GM19328 (cell line): ENCODE results near the gene UGGT2.

Experiments used
- ATAC-seq: cut with Tn5 transposase; IDR thresholded peaks from one replicate; pipeline ENCODE4 v1.9.1; 2021; ENCODE audit warnings: mild to moderate bottlenecking, moderate library complexity; ENCODE audit not compliant: unreplicated experiment

The UGGT2 gene, protein sequence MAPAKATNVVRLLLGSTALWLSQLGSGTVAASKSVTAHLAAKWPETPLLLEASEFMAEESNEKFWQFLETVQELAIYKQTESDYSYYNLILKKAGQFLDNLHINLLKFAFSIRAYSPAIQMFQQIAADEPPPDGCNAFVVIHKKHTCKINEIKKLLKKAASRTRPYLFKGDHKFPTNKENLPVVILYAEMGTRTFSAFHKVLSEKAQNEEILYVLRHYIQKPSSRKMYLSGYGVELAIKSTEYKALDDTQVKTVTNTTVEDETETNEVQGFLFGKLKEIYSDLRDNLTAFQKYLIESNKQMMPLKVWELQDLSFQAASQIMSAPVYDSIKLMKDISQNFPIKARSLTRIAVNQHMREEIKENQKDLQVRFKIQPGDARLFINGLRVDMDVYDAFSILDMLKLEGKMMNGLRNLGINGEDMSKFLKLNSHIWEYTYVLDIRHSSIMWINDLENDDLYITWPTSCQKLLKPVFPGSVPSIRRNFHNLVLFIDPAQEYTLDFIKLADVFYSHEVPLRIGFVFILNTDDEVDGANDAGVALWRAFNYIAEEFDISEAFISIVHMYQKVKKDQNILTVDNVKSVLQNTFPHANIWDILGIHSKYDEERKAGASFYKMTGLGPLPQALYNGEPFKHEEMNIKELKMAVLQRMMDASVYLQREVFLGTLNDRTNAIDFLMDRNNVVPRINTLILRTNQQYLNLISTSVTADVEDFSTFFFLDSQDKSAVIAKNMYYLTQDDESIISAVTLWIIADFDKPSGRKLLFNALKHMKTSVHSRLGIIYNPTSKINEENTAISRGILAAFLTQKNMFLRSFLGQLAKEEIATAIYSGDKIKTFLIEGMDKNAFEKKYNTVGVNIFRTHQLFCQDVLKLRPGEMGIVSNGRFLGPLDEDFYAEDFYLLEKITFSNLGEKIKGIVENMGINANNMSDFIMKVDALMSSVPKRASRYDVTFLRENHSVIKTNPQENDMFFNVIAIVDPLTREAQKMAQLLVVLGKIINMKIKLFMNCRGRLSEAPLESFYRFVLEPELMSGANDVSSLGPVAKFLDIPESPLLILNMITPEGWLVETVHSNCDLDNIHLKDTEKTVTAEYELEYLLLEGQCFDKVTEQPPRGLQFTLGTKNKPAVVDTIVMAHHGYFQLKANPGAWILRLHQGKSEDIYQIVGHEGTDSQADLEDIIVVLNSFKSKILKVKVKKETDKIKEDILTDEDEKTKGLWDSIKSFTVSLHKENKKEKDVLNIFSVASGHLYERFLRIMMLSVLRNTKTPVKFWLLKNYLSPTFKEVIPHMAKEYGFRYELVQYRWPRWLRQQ (N-terminal part only)

DNA sequence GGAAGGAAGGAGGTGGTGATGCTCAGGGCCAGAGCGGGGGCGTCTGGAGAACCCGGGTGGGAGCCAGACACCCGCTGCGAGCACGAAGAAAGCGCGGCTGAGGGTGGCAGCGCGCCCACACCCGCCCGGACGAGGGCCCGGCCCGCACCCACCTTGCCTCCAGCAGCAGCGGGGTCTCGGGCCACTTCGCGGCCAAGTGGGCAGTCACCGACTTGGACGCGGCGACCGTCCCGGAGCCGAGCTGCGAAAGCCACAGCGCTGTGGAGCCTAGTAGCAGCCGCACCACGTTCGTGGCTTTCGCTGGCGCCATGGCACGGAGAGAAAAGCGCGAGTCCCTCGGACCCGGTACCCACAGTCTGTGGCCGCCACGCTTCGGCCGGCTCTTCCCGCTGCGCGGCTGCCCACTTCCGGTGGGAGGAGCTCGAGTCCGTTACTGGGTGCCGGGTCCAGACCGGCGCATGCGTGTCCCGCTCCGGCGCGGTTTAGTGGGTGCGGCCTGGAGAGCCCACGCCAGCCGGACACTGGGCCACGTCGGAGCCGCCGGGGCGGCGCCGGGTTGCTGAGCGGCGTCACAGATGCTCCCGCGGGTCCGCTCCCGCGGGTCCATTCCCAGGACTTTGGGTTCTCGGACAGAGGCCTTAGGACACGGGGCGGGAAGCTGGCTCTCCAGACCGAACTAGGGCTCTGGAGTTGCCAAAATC, at the start of gene UGGT2:
UGGT2 (minus strand) TSS at position 399 of the 701 bp plus-strand sequence; CDS start at position 310, 89 bp downstream.
- peak; percentile 96 for ATAC-seq

DNA sequence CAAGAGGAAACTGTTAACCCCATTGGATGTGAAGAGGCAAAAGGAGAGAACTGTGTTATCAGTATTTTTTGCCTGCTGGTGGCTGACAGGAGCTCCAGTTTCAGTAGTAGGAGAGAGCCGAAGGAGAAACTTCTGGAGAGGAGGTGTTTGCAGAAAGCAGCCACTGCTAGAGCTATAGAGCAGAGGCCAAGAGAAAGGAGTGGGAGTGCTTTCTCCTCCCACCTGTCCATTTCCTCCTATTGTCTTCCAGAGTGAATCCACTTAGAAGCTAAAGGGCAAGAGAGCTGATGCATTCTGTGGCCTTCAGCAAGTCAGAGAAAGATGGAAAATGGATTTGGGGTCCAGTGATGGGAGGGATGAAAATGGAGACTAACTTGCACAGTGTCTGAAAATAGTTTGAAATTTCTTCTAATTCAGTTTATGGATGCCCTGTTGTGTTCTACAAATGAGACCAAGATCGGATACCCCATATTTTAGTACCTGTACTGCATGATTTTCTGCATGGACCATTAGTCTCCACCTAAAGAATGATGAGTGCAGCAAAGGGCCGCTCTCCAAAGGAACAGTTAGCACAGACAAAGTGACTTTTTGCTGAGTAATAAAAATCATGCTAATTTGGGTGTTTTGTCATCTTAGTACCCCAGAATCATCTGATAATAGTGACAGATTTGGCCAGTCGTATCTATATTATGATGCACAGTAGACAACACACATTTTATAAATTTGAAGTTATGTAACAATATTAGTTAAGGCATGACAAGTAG, 47.4 kb upstream of the UGGT2 start:
- no peak for ATAC-seq

DNA sequence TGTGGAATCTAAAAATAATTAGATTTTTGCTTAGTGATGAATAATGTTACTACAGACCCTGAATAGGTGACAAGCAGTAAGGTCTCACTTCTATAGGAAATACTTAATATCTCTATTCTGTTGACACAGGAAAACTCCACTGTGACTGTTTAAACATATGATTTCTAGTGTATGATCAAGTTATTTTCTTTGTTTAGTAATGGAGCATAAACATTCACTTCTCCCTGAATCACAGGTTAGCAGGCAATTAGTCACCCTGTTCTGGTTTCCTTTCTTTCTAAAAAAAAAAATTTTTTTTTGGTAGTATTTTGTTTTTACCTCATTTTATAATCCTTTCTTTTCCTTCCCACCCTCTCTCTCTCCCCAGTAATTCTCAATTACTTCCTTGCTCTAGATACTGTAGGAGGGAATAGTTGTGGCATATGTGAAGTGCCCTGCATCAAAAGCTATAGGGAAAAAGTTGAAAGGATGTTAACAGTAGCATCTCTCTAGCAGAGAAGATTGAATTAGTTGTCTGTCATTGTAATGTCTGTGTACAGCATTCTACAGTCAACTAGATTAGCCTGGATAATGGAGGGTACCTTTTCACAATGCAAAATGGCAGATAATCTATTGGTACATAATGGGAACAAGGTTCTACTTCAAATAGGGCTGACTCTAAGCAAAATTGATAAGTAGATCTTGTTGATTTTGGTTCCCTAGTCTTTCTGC, 40.2 kb upstream of the UGGT2 start:
- no peak for ATAC-seq

DNA sequence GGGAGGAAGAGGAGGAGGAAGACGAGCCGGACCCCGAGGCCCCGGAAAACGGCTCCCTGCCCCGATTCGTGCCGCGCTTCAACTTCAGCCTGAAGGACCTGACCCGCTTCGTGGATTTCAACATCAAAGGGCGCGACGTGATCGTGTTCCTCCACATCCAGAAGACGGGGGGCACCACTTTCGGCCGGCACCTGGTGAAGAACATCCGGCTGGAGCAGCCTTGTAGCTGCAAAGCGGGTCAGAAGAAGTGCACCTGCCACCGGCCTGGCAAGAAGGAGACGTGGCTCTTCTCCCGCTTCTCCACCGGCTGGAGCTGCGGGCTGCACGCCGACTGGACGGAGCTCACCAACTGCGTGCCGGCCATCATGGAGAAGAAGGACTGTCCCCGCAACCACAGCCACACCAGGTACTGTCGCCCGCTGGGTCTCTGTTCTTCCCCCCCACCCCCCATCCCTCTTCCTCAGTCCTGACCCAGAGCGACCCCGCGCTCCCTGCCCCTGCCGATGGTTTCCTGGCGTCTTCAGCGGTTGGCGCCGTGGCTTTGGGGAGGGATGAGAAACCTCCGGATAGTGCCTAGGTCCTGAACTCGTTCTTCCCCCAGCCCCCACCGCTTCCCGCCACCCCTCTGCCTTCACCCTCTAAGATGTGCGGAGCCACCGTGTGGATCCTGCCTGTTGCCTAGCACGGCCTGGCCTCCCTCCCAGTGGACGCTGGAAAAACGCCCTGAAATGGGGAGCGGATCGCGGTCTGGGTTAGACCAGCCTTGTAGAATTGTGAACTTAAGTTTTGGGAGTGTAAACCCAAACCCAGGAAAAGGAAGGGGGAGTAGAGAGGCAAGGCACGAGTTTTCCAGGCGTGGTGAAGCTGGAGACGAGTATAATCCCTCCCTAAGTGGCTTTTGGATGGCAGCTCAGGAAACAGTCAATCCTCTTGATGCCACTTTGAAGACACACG, 38.2 kb upstream of the UGGT2 start:
- no peak for ATAC-seq

DNA sequence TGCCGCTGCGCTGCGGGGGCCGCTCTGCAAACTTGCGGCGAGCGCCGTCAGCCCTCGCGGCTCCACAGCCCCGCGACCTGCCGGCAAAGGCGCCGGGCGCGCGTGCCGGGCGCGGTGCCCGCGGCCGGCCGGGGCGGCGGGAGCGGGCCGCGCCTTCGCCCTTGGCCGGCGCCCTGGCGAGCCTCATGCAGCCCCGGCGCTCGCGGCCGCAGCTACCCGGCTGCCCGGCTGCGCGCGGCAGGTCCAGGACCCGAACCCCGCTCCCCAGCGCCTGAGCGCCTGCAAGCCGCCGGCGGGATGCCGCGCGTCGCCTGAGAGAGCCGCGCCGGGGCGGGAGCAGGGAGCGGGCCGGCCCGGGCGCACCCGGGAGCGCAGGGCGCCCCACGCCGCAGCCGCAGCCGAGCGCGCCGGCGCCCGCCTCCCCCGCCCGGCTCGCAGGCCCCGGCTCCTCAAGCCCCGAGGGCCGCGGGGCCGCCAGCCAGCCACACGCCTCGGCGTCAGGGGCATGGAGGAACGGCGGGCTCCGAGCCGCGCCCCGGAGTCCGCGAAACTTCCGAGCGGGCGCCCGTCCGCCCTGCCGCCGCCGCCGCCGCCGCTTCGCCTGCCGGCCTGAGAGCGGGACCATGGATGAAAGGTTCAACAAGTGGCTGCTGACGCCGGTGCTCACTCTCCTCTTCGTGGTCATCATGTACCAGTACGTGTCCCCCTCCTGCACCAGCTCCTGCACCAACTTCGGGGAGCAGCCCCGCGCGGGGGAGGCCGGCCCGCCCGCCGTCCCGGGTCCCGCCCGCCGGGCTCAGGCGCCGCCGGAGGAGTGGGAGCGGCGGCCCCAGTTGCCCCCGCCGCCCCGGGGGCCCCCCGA, 37.3 kb upstream of the UGGT2 start:
- no peak for ATAC-seq

DNA sequence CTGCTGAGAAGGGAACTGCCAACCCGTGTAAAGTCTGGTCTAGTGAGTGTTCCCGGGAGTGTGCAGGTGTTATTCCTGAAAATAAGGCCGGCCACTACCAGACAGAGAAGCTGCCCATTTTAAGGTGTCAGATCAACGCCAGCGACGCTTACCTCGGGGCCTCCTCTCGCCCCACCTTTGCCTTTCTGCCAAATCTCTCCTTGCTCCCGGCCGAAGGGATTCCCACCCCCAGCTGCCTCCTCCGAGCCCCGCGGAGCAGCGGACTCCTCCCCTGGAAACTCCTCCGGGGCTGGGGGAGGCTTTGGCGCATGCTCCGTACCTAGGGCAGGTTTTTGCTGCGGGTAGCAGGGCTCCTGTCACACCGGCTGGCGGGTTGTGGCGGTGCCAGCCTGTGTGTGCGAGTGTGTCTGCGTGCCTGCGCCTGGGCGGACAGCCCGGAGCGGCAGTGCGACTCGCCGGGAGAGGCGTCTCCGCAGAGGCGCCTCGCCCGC, 36.6 kb upstream of the UGGT2 start, which contains the start of gene HS6ST3:
HS6ST3 (plus strand) TSS at position 359 of the 491 bp plus-strand sequence.
- no peak for ATAC-seq

DNA sequence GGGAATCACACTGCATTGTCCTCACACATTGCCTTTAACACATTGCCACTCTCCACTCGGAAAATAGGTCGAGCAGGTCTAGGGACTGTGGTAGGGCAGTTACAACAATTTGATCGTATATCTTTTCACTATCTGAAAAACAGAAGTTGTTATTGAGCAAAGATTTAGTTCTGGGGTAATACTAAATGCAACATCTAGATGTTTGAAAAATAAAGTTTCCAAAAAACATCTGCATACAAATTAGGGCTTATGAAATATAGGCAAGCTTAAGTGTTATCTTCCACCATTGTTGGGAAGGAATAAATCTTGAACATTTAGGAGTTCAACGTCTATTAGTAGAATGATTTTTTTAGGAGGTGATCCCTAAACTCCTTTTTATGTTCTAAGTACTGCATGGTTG, 35.9 kb upstream of the UGGT2 start:
- no peak for ATAC-seq

DNA sequence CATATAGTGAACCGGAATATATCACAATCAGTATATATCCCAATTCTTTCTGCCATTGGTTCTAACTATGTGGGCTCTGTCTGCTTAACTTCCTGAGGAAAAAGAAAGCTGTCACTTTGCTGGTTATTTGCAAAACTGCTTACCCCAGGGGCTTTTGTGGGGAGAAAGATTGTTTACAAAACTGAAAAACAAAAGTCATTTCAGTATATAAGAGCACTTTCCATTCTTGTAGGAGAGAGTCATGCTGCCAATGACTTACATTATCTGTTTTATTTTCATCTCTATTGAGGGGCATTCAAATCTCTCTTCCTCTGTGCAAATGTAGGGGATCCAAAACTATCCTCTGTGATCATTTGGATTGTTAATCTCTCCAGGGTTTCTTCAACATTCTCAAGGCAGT, 33.5 kb upstream of the UGGT2 start:
- ATAC-seq = no peak

DNA sequence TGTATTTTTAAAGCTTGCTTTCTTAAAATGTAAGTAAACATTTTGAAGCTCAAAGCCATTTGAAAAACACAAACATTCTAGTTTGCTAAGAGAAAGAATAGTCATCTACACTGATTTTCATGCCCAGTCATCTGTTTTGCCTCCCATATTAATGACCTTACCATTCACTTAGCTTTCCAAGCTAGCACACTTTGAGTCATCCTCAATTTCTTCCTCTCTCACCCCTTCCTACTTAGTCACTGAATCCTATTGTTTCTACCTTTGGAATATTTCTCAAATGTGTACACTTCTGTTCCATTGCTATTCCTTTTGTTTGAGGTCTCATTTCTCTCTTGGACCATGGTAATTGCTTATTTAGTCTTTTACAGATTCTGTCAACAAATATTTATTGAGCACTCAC, 29.4 kb upstream of the UGGT2 start:
- no peak for ATAC-seq

DNA sequence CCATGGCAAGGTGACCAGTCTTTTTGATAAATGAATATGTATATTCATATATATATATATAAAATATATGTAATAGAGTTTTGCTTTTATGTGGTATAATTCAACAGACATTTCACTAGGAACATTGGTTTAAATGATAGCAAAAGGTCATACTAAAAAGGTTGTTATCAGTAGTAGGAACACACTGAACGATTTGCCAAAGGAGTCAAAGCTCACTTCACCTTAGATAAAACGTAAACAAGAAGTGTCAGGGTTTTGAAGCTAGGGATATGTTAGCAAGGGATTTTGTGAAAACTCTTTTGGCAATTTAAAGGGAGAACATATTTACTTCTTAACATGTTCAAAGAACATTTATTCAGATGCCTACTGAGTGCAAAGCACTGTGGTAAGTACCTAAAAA, 28.7 kb upstream of the UGGT2 start:
- no peak for ATAC-seq

DNA sequence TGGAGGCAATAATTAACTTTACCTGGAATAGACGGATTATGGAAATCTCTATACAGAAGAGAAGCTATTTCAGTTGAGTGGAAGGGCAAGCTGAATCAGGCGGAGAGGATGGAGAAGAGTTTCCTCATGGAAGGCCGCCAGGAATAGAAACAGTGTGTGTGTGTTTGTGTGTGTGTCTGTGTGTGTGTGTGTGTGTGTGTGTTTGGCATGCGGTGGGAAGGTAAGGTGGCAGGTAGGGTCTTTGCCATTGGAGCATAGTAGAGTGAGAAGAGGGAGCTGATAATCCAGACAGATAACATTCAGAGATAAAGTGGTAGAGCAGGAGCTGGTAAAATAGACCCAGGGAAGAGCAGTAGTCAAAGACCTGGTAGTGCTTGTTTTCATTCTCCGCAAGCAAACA, 27.5 kb upstream of the UGGT2 start:
- ATAC-seq = no peak

DNA sequence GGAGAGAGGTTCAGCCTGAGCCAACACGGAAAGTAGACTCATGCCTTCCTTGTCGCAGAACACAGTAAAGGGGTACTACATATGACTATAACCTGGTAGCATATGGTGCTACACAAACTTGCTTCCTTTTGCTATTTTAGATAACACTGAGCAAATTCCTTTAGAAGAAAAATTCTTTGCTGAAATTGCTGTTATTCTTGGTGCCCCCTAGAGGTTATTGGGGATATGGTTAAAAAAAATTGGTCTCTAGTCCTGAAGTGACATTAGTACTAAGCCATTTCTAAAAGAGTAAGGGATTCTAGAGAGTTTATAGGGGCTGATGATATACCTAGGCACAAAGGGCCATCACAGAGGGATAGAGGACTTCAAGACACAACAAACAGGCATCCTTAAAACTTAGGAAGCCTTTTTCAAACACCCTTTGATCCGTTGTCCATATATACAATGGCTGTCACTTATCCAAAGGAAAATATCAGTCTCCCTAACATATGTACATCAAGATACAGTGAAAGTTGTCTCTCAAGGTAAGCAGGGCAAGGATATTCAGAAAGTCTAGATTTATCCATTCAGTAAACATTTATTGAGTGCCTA, 22.8 kb upstream of the UGGT2 start:
- ATAC-seq = peak; percentile 73

DNA sequence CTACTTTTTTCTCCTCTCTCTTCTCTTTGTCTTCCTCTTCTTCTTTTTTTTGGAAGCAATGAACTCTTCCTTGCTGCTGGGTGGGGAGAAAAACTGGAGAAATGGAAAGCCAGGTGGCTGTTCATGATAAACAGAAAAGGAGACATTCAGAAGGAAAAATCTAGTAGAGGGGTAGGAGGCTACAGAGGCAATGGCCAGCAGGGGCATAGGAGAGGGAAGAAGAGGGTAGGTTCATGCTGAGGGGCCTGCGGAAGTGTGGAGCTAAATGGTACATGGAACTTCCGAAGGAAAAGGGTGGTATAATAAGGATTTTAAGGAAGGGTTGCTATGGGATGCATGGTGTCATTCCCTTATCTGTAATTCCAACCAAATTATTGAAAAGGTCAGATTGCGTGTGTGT, 19.2 kb upstream of the UGGT2 start:
- ATAC-seq = no peak

DNA sequence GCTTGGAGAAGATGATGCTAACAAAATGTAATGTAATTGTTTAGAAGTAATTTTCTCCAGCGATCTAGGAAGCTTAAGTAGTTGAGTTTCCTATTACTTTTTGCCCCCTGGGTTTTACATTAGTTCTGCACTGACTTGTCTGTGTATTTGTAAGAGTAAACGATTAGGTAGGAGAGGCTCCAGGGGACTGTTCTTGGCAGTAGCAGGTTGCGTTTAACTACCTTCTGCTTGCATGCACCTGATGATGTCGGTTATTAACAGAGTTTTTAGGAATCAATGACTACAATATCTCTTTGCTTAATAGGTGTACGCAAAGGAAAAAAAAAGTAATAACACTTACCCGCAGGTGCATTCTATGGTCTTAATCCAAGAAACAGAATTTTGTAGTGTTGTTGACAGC, 18.3 kb upstream of the UGGT2 start:
- no peak for ATAC-seq

DNA sequence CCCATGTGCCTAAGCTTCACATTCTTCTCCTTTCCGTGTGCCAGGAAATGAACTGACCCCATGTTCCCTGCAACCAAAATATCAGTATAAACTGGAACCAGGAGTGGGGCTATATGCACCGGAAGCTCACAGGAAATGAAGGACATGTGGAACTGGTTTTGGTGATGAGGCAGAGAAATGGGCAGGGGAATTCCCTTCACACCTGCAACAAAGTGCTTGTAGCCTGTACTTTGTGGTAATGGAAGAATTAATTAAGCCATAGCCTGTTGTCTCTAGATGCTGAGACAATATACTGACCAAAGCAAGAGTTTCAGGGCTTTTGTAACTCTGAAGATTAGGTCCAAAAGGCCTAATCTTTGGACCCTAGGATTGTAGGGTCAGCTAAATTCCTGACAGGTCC, 15.5 kb upstream of the UGGT2 start:
- ATAC-seq = no peak

DNA sequence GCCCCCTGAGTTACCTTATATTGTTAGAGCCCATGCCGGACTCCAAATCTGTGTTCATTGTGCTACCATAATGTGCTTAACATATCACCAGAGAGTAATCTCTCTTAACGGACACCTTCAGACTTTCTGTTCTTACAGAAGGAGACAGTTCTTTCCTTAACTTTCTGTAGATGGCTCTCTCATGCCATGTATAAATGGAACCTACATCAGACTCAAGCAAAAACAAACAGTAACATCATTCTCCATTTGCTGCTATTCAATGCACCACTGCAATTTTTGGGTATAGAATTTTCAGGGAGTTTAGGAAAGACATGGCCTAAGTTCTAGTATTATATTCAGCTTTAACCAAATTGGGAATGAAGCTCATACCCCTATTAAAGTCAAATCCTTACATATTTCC, 12.6 kb upstream of the UGGT2 start:
- ATAC-seq = no peak

DNA sequence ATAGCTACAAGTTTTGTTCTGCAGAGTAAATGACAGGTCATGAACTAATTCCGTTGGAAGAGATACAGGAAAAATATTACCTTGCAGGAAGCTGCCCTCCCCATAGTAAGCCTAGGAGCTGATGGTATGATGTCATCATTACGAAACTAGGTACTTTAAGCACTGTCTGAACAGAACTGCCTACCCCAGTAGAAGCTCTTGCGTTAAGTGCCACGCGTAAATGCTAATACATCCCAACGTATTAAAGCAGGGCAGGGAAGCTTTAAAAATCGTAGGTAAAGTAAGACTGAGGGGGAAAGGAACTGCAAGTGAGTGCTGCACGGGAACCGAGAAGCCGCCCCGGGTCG, 572 bp downstream of the UGGT2 start:
- ATAC-seq = peak; percentile 43
